Thymus (tissue), 11 donors: Measurements from ENCODE around the gene AWAT1. TPM values are rescaled to one million over a fixed set of nuclear protein-coding genes. Genes with fewer than 3 reads are reported as not detected.

Experiments used
- DNase-seq, 9 donors: peaks; one replicate each; pipeline ENCODE4 v3.0.0-alpha.2; 2013; ENCODE audit warnings: low spot score in 9 of 9, low read depth in 6 of 9, missing footprints in 1 of 9
- H3K27ac ChIP-seq, 2 donors: one replicate each; pipeline ENCODE4 v1.5.1; 2013; ENCODE audit warnings: control low read depth in 1 of 2, low read depth in 1 of 2, low read length in 1 of 2, mild to moderate bottlenecking in 1 of 2, moderate library complexity in 1 of 2
- H3K27me3 ChIP-seq, 2 donors: one replicate each; pipeline ENCODE4 v1.5.1; 2013; ENCODE audit warnings: low read length in 1 of 2; ENCODE audit not compliant: control insufficient read depth in 2 of 2, insufficient read depth in 1 of 2
- H3K36me3 ChIP-seq, 2 donors: one replicate each; pipeline ENCODE4 v1.5.1; 2013; ENCODE audit warnings: low read length in 1 of 2, mild to moderate bottlenecking in 1 of 2, moderate library complexity in 1 of 2; ENCODE audit not compliant: control insufficient read depth in 2 of 2, insufficient read depth in 2 of 2
- H3K4me1 ChIP-seq, 2 donors: one replicate each; pipeline ENCODE4 v1.5.1; 2013; ENCODE audit warnings: low read length in 2 of 2; ENCODE audit not compliant: control insufficient read depth in 2 of 2, insufficient read depth in 2 of 2
- H3K4me3 ChIP-seq, 2 donors: one replicate each; pipeline ENCODE4 v1.5.1; 2013; ENCODE audit warnings: low read length in 2 of 2, control low read depth in 1 of 2, mild to moderate bottlenecking in 1 of 2
- H3K9me3 ChIP-seq, 2 donors: one replicate each; pipeline ENCODE4 v1.5.1; 2013; ENCODE audit warnings: low read length in 1 of 2, mild to moderate bottlenecking in 1 of 2; ENCODE audit not compliant: control insufficient read depth in 2 of 2, insufficient read depth in 1 of 2
- WGBS: extraction: QIAGEN DNeasy Blood & Tissue Kit; methylation state at CpG from one replicate; pipeline ENCODE4 v1.1.7; 2013; 5-methylcytosine and 5-hydroxymethylcytosine counted together
- polyA plus RNA-seq: library from polyadenylated mRNA; stranded (reverse); fragments of 200-250 nt; gene quantifications from one replicate; pipeline ENCODE4 v1.2.3, GENCODE V29; 2013
- total RNA-seq: library from RNA; stranded (reverse); fragments of 120-200 nt; gene quantifications from one replicate; pipeline ENCODE4 v1.2.4, GENCODE V29; 2013
- donor health status: healthy.

AWAT1 gene
- total and polyA plus RNA-seq, 2 donors: 0.05 to 0.09 TPM

DNA sequence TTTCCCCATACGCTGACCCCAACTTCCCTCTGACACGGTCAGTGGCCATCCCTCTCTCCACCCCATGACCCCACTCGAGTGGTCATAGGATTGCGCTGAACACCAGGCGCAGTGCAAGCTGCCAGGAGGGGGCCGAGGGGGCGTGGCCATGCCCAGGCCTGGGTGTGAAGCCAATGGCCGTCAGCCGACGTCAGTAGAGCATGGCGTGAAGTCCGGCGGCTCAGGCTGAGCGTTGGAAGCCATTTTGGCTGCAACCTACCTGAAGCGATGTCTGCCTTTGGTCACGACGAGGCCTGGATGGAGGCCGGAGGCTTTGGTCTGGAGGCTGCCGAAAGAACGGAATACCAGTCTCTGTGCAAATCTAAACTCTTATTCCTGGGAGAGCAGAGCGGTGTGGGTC lies 47.5 kb downstream of the AWAT1 start, which contains the start of gene RAB41:
RAB41 (plus strand) TSS at position 222 of the 400 bp plus-strand sequence; CDS start at position 268, 46 bp downstream.
- Histone ChIP-seq H3K36me3 (peaks cover 3 to 4% of the 10 kb centered on the region in 2 donors), H3K27me3 (no peaks in the 10 kb centered on the region), H3K27ac (no peak within 1 kb of the TSS), H3K4me3 (no peak within 1 kb of the TSS), H3K9me3 (no peaks in the 10 kb centered on the region), H3K4me1 (no peaks in the 10 kb centered on the region)
- WGBS: 98% methylated on average over 21 of the region's 21 CpGs
- no peak for DNase-seq

DNA sequence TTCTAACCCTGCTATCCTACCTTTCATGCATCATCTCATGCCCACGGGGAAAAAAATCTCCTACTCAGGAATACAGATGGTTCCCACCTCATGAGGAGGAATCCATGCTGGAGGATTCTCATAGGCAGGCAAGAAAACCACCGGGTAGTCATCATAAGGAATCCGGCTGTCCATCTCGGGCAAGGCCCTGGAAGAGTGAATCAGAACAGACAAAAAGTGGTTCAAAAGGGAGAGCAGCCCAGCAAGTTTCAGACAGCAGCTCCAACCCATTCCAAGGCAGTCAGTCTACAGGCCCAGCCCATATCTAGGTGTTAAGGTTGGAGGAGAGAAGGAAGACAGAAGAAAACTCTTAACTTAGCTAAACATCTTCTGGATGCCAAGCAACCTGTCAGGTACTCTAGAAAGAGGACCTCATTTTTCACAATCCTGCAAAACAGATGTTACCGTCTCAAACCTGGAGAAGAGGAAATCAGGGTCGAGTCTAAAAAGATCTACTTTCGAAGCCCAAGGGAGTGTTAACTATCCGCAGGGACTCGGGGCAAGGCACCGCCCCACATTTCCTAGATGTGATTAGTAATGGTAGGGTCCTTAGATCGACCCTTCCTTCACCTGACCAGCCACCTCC lies 54.8 kb downstream of the AWAT1 start:
- peaks cover 0 to 5% of the 10 kb centered on the region in 2 donors for H3K4me1 ChIP-seq
- no peaks in the 10 kb centered on the region for H3K9me3 ChIP-seq
- 34% methylated on average over 11 of the region's 11 CpGs for WGBS
- peaks cover 7 to 12% of the 10 kb centered on the region in 2 donors for H3K36me3 ChIP-seq
- DNase-seq: no peak
- peak overlapping the region; percentile 60 to 69 for H3K4me3 ChIP-seq
- no peaks in the 10 kb centered on the region for H3K27me3 ChIP-seq
- H3K27ac ChIP-seq: peak overlapping the region; percentile 17 to 82

Other genes starting within 250 kb of the AWAT1 start
- 0.05 TPM for gene AWAT2, start 184.7 kb upstream of the AWAT1 start, total RNA-seq
- gene AWAT2, start 184.7 kb upstream of the AWAT1 start, polyA plus RNA-seq: 0.11 TPM
- gene OTUD6A, start 172.2 kb upstream of the AWAT1 start, total RNA-seq: not detected
- 0.02 TPM for gene OTUD6A, start 172.2 kb upstream of the AWAT1 start, polyA plus RNA-seq
- 99.0 TPM for gene IGBP1, start 101.2 kb upstream of the AWAT1 start, total RNA-seq
- gene IGBP1, start 101.2 kb upstream of the AWAT1 start, polyA plus RNA-seq: 75.0 TPM
- gene DGAT2L6, start 57.2 kb upstream of the AWAT1 start, total RNA-seq: not detected
- 0.02 TPM for gene DGAT2L6, start 57.2 kb upstream of the AWAT1 start, polyA plus RNA-seq
- not detected for gene P2RY4, start 25.5 kb downstream of the AWAT1 start, total RNA-seq
- 0.02 TPM for gene P2RY4, start 25.5 kb downstream of the AWAT1 start, polyA plus RNA-seq
- gene ARR3, start 33.7 kb downstream of the AWAT1 start, total RNA-seq: not detected
- gene ARR3, start 33.7 kb downstream of the AWAT1 start, polyA plus RNA-seq: 0.02 TPM
- not detected for gene RAB41, start 47.5 kb downstream of the AWAT1 start, total RNA-seq
- gene RAB41, start 47.5 kb downstream of the AWAT1 start, polyA plus RNA-seq: 0.09 TPM
- gene PDZD11, start 55.3 kb downstream of the AWAT1 start, total RNA-seq: 25.4 TPM
- 54.6 TPM for gene PDZD11, start 55.3 kb downstream of the AWAT1 start, polyA plus RNA-seq
- 14.6 TPM for gene KIF4A, start 55.4 kb downstream of the AWAT1 start, total RNA-seq
- 1.4 TPM for gene KIF4A, start 55.4 kb downstream of the AWAT1 start, polyA plus RNA-seq
- gene GDPD2, start 188.7 kb downstream of the AWAT1 start, total RNA-seq: 0.05 TPM
- 0.09 TPM for gene GDPD2, start 188.7 kb downstream of the AWAT1 start, polyA plus RNA-seq
- 5.1 TPM for gene DLG3, start 210.2 kb downstream of the AWAT1 start, total RNA-seq
- 4.8 TPM for gene DLG3, start 210.2 kb downstream of the AWAT1 start, polyA plus RNA-seq